NCI-H2196 treated with DMSO at 0.1 percent for 48 hours (cell line): Measurements from ENCODE around the gene SPARCL1.
"Not testable (repeated sequence)": the region's sequence is repeated elsewhere in the genome, so short reads cannot be mapped to it uniquely, and the experiment has no call there.

Experiments
- DNase-seq: peaks from one replicate; lab custom pipeline; 2025; ENCODE audit not compliant: unreplicated experiment; lab: John Stamatoyannopoulos, UW

The SPARCL1 gene, protein sequence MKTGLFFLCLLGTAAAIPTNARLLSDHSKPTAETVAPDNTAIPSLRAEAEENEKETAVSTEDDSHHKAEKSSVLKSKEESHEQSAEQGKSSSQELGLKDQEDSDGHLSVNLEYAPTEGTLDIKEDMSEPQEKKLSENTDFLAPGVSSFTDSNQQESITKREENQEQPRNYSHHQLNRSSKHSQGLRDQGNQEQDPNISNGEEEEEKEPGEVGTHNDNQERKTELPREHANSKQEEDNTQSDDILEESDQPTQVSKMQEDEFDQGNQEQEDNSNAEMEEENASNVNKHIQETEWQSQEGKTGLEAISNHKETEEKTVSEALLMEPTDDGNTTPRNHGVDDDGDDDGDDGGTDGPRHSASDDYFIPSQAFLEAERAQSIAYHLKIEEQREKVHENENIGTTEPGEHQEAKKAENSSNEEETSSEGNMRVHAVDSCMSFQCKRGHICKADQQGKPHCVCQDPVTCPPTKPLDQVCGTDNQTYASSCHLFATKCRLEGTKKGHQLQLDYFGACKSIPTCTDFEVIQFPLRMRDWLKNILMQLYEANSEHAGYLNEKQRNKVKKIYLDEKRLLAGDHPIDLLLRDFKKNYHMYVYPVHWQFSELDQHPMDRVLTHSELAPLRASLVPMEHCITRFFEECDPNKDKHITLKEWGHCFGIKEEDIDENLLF

DNA sequence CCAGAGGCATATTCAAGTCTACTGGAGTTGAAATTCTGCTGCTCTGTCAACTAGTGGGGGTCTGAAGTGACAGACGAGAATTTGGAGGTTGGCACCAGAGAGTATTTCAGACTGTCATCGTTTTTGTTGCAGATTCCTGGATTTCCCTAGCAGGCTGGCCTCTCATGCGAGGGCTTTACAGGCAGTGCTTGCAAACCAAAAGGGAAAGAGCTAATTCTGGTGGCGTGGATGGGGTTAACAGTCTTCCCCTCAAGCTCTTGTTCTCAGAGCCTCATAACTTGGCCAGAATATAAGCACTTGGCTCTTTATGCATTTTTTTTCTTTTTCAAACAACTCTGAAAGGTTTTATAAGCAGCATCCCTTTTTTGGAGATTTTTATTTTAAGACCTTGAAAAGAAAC is at the start of gene SPARCL1:
Gene SPARCL1, minus strand, starts transcription at position 190 of the 400 bp plus-strand sequence. CDS start 29,802 bp downstream, outside the sequence.
- no peak for DNase-seq

DNA sequence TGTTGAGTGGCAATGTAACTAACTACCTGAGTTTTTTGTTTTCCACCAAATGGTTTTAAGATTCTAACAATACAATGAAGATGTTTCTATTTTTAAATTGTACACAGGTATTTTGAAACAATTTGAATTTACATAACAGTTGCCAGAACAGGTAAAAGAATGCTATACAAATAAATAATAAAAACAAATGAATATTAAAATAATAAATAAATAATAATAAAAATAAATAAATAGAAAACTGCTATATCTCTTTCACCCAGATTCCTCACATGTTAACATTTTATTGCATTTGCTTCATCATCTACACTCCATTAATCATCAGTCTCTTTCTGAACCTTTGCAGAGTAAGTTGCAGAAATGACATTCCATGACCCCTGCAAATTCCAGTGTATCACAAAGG is 46.8 kb upstream of the SPARCL1 start:
- no peak for DNase-seq

DNA sequence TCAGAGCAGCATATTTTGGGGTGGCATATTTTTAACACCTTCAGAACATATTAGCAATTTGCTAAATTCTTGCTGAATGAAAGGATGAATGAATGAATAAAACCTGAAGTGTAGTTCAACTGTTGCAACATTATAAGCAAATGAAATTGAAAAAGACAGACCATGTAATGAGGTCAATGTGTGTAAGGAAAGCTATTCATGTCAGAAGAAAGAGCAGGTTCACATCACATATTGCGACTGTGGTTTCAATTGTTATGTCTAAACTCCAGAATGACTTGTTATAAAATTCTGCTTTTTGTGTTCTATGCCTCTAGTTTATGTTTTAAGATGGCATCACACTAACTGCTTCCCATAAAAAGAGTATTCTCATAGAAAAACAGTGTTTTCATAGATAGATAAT is 46.2 kb upstream of the SPARCL1 start:
- DNase-seq = no peak

DNA sequence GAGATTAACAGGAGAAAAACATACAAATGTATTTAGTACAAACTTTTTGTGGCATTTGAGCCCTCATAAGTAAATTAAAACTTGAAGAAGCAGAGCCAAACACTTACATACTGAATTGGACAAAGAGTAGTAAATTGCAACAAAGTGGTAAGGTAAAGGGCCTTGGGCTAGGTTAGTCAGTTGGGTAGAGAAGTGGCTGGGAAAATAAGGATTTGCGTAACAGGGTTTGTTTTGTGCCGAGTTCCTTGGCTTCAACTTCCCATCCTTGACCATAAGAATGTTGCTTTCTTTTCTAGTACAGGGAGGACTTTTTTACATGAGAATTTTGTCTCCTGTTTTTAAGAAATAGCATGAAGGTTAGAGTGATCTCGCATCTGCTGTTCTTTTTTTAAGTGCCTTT is 45.8 kb upstream of the SPARCL1 start:
- no peak for DNase-seq

DNA sequence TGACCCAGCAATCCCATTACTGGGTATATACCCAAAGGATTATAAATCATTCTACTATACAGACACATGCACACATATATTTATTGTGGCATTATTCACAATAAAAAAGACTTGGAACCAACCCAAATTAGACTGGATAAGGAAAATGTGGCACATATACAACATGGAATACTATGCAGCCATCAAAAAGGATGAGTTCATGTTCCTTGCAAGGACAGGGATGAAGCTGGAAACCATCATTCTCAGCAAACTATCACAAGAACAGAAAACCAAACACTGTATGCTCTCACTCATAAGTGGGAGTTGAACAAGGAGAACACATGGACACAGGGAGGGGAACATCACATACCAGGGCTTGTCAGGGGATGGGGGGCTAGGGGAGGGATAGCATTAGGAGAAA is 45.2 kb upstream of the SPARCL1 start:
- not testable (repeated sequence) for DNase-seq

DNA sequence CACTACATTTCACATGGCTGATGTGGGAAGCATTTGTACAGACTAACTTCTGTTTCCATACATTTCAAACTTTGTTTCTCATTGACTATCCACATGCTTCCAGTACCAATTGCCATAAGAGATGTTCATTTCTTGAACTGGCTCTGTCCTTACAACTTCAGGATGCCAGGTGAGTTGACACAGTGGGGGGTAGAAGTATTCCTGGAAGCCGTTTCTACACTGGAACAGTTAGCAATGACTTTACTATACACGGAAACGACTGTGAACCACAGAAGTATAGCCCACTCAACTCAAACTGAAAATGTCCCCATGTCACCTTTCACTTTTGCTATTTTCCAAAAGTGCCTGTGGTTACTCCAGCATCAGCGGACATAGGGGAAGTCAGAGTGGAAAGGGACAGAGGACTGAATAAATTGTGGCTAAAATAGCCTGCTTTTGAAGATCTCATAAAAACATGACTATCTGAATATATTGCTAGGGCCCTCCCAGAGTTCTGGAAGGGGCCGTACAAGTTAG is 41.2 kb upstream of the SPARCL1 start:
- no peak for DNase-seq

DNA sequence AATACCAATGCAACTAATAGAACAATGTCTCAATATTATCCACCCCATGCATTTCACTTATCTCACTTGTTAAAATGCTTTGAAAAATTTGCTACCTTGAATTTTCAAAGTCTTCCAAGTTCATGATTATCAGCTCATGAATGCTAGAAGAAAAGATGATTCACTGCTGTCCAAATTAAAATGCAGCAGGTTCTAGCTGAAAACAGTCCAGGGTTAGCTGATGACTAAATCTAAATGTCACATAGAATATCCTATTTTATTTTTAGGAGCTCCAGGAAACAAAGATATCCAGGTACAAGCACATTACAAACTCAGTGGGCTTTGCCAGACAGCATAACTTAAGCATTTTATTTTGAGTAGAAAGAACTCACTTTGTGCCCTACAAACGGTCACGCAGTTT is 38.0 kb upstream of the SPARCL1 start:
- DNase-seq = no peak

DNA sequence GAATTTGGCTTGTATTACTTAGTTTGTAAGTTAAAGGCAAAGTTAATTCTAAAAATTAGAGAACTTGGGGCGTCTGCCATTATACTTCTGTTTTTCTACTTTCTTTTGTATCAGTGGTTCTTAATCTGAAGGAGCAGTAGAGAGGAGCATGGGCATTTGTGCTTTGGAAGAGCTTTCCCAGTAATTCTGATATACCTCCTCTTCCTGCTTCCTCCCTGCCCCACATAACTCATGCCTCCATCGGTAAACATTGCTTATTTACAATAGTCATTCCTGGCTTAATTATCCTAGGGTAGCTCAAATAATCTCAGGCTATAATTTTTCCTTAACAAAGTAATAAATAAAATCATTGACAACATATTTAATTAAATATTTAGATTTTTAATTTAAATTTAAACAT is 37.1 kb upstream of the SPARCL1 start:
- DNase-seq = no peak

DNA sequence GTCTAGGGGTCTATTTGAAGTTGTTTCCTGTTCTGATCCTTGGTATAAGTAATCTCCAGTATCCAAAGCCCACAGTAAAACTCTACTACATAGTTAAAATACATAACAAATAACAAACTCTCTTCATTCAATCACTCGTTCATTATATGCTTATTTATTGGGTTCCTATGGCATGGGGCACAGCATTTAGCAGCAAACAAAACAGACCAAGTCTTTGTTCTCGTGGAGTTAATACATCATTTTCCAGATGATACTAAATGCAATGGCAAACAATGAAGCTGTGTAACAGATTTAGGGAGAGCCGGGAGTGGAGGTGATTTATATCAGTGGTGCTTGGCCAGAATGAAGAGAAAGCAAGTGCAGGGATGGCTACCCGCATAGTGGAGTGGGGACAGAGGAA is 36.6 kb upstream of the SPARCL1 start:
- DNase-seq = no peak

DNA sequence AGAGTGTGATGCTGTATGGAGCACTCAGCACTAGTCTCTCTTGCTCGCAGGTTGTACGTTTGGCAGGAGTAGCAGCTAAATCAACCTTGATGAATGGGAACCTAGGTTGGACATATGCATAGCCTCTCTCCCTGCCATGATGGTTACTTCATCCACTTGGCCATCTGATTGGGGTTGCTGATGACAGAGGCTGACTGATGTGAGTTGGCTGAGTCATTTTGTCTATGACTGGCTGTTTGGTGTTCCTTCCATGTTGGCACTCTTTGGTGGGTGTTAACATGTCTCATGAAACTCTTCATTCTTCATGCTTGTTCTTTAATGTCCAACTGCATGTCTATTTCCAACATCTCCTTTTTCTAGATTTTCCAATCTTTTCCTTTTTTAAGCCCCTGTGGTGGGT is 31.6 kb upstream of the SPARCL1 start:
- DNase-seq = no peak

DNA sequence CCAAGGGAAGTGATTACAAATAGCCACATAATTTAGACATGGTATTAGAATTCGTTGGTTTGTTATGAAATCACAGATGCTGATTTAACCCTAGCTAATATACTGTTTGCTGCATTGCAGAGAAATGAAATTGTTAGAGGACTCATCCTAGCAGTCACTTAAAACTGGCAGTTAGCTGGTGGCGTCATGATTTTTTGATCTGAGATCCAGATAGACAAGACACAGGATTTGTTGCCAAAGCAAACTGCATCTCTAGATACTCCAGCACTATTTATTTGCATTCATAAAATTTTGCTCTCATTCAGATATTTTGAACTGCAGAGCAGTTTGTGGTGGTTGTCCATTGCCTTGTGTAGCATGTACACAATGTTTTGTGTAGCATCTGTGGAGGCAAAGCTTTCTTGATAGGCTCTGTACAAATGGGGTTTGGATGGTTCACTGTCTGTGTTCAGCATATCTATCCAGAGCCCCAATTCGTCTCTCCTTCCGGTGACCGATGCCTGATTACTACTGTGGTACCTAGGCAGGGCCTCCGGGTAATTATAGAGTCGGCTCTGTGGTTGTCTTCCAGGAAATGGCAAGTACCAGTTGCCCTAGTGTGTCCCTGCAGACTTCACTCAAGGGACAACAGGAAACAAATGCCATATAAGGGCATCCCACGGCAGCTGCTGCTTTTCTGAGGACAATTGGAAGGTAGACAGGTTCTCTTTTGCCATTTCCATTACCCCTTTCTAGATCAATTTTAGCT is 30.1 kb upstream of the SPARCL1 start:
- peak; percentile 2 for DNase-seq

DNA sequence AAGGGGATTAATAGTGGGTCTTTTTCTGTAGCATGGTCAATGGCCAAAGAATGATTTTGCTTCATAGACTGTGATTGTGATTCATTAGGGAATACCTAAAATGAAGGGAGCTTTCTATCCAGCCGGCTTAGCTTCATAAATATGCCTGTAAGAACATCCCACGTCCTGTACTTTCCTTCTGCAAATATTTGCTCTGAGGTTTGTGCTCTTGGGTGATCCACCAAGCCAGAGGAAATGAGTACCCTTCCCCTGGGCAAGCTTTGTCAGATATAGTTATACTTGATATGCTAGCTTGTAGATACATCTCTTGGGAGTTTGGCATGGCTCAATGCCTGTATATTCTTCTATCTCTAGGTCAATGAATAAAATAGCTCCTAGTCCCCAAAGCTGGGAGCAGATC is 28.2 kb upstream of the SPARCL1 start:
- DNase-seq = no peak

DNA sequence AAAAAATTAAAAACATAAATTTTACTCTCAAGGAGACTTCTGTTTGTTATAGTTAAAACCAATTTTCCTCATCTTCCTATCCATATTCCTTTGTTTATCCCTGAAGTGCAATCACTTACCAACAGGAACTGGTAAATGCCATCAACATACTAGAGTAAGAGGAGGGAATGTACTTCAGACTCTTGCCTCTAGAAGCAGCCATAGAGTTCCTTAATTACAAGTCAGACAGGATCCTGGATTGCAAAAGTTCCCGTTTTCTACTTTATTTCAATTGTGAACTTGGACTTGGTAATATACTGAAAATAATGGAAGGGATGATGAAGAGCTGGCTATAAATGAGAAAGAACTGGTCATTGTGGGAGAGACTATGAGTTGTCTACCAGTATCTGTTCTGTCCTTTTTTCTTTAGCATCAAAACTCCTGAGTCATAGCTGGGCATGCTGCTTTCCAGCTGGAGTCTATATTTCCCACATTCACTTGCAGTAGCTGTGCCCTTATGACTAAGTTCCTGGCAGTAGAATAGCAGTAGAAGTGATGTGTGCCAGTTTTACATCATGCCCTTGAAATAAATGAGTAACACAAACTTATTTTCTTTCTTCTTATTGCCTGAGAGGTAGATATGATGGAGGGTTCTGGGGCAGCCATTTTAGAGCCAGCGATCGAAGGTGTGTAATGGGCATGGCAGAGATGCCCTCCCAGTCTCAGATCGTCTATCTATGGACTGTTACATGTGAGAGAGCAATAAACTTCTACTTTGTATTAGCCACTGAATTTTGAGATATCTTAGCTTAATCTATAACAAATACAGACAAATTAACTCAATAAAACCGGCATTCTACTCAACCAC is 26.8 kb upstream of the SPARCL1 start:
- no peak for DNase-seq

DNA sequence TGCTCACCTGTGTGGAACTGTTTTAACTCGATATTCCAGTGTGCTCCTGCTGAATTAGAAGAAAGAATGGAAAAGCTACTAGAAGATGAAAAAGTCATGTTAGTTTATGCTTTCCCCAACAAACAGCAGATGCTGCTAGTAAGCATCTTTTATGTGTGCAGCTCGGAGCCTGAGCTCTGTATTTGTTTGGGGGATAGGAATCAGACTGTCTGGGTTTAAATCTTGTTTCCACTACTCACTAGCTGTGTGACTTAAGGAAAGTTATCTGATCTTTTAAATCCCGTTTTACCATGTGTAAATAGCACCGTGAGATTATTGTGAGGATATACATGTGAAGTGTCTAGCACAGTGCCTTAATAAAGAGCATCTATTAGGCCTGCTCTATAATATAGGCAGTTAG is 24.0 kb upstream of the SPARCL1 start:
- no peak for DNase-seq

DNA sequence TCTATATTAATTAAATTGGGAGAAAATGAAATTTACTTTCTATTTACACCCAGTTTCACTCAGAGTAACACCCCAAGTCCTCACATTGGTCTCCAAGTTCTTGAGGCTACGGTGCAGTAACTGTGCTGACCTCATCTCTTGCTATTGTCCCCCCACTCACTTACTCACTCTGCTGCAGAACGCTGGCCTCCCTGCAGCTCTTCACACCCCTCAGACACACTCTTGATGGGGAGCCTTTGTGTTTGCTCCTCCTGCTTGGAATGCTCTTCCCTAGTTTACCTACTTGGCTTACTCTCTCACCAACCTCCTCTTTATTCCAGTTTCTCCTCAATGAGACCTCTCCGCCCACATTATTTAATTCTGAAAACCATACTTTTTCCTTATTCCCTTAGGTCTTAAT is 22.2 kb upstream of the SPARCL1 start:
- DNase-seq = no peak

DNA sequence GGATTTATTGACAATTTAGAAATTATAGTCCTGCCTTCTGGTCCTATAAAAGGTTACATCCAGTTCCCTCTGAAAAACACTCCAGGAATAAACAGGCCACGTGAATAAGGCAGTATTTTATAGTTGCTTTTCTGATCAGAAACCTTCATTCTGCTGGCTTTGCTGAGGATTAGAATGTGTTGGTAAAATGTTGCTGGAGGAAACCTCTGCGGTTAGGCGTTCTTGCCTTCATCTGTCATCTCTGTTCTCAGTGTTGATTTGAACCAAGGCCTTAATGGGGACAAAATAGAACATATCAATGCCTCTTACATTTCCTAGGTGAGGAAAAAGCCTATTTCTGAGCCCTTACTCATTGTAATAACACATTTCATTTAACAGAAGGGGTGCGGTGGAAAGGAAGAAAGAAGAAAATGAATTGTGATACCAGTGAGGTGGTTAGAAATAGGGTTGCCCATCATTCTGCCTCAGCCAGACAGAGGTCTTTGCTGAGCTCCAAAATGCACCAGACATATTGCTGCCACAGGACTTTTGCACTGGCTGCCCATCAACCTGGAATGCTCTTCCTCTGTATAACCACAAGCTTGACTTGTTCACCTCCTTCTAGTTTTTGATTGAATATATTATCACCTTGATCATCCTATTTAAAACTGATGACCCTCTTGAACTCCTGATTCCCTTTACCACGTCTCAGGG is 18.0 kb upstream of the SPARCL1 start:
- no peak for DNase-seq

DNA sequence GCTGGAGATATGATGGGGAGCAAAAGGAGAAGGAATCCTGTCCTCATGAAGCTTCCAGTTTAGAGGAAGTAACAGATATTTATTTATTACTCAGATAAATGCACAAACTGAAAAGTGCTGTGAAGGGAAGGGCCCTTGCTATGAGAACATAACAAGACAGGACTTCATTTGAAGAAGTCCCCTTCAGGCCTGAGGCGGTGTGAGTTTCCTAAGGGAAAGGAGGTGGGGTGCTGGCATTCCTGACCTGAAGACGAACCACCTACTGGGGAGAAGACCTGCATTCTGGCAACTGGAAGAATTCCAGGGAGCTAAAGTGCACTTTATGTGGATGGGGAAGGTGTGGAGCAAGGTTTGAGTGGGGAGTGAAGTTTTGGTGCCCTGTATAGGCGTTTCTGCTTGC is 15.9 kb upstream of the SPARCL1 start:
- DNase-seq = no peak

DNA sequence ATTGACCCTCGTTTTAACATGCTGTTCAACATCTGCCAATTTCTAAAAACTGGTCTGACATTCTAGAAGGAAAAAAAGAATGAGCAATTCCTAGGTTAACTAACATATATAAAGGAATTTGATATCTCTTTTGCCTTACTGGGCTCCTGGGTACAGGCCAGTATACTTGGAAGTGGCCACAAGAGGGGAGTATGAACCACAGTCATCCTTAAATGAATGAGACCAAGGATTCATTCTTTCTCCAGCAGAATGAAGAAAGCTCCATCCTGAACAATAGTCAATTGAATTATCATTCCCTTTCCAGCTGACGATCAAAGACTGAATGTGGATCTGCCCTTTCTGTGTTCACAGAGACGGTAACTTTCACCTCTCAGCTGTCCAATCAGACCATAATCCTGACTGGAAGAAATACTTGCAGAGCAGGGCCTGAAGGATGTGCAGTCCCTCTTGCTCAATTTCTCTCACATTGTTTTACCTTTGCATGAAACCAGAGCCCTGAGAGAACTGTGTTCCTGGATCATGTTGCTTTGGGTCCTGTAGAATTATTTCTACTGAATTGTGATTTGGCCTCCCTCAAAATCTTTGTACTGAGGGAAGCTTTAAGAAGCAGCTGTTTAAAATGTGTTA is 14.8 kb upstream of the SPARCL1 start:
- DNase-seq = no peak

DNA sequence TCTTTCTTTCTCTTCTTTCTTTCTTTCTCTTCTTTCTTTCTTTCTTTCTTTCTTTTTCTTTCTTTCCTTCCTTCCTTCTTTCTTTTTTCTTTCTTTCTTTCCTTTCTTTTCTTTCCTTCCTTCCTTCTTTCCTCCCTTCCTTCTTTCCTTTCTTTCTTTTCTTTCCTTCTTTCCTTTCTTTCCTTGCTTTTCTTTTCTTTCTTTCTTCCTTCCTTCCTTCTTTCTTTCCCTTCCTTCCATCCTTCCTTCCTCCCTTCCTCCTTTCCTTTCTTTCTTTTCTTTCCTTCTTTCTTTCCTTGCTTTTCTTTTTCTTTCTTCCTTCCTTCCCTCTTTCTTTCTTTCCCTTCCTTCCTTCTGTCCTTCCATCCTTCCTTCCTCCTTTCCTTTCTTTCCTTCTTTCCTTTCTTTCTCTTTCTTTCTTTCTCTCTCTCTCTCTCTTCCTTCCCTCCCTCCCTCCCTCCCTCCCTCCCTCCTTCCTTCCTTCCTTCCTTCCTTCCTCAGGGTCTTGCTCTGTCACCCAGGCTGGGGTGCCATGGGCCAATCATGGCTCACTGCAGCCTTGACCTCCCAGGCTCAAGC is 13.6 kb upstream of the SPARCL1 start:
- no peak for DNase-seq
